Breast epithelium (tissue), 4 donors: ENCODE measurements around the gene PYGB. TPM values are rescaled to one million over a fixed set of nuclear protein-coding genes. Genes with fewer than 3 reads are reported as not detected.

ENCODE experiments used
- DNase-seq, 2 donors: peaks; one replicate each; pipeline ENCODE4 v3.0.0-alpha.2; 2019; ENCODE audit warnings: low spot score in 2 of 2
- H3K27ac ChIP-seq, 2 donors: fragments of 200-600 bp; sonication (generic) in 1 of 2; one replicate each; pipeline ENCODE4 v1.5.1; 2016 to 2019; ENCODE audit warnings: mild to moderate bottlenecking in 1 of 2
- H3K27me3 ChIP-seq, 2 donors: fragments of 200-600 bp; sonication (generic) in 1 of 2; one replicate each; pipeline versions ENCODE4 v1.5.1 to v1.6.0; 2017 to 2019; ENCODE audit warnings: control low read depth in 1 of 2, mild to moderate bottlenecking in 1 of 2
- H3K36me3 ChIP-seq: fragments of 200-600 bp; one replicate; pipeline ENCODE4 v1.5.1; 2019
- H3K4me1 ChIP-seq, 2 donors: fragments of 200-600 bp; sonication (generic); one replicate each; pipeline ENCODE4 v1.5.1; 2016 to 2019; ENCODE audit warnings: control low read depth in 1 of 2
- H3K4me3 ChIP-seq, 3 donors: fragments of 200-600 bp; sonication (generic); 1 replicate in 2 of 3; 2 replicates in 1 of 3; pipeline ENCODE4 v1.5.1; 2016 to 2019; ENCODE audit warnings: mild to moderate bottlenecking in 3 of 3, moderate library complexity in 2 of 3
- H3K9me3 ChIP-seq, 2 donors: fragments of 200-600 bp; sonication (generic) in 1 of 2; one replicate each; pipeline ENCODE4 v1.5.1; 2016 to 2019; ENCODE audit warnings: control low read depth in 1 of 2
- POLR2A ChIP-seq: fragments of 450-650 bp; IDR thresholded peaks from one replicate; pipeline ENCODE4 v1.6.1; 2016; ENCODE audit warnings: antibody characterized with exemption, mild to moderate bottlenecking, moderate library complexity
- POLR2AphosphoS5 ChIP-seq, 3 donors: sonication (generic); formaldehyde crosslinking; IDR thresholded peaks; one replicate each; pipeline ENCODE4 v1.6.1; 2017; ENCODE audit warnings: antibody characterized with exemption in 3 of 3
- intact Hi-C: fragments of 100-400 bp; cut with DNase I; formaldehyde crosslinking; loops from one replicate; pipeline ENCODE4 v1.15.1; 2023; ENCODE audit warnings: low total_unique reads
- total RNA-seq, 3 donors: library from RNA; depleted of rRNA; stranded (reverse); fragments of >200 nt; gene quantifications; one replicate each; pipeline ENCODE4 v1.1.0, GENCODE V29; 2016
- TF ChIP-seq, protein P1 (sequence below), 3 donors: fragments of 450-650 bp; IDR thresholded peaks; one replicate each; pipeline ENCODE4 v1.5.1; 2016 to 2017; ENCODE audit warnings: antibody characterized with exemption in 3 of 3, mild to moderate bottlenecking in 3 of 3, moderate library complexity in 3 of 3

Gene PYGB
- total RNA-seq, 3 donors from 2014 or later, result 95.7 to 128 (median 121) TPM

DNA sequence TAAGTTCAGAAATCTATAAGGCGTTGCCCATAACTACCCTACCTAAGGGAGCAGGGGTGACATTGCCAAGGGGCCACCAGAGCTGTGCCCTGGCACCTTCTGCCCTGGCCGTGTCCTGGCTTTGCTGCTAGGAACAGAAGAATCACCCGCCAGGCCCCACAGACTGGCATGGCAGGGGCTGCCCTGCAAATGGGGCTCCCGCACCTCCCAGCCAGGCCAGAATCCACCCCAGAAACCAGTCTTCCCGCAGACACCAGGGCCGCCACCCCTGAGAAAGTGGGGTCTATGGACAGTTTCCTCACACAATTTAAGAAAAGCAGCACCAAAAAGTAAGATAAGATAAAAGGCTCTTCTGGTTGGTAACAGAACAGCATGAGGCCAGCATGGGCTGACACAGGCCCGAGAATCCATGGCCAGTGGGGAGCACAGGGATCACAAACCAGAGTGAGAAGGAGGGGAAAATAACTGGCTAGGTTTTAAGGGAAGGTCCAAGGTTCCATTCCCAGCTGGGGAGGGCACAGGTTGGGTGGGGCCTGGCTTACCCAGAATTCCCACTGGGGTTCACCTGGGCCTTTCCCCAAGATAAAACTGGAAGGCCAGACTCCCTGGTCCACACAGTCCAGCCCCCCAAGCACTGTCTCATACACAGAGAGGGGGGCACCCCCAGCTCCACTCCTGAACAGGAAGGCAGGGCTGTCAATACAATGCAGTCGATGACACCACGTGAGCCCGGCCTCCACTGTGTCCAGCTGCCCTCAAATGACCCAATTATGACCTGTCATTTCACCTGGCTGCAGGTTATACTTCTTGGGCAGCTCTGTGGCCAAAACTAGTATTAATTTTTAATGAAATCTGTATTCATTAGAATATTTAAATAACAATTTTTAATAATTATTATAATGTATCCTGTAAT, 59.4 kb downstream of the PYGB start:
- TF ChIP-seq POLR2A (no peak), POLR2AphosphoS5 (IDR thresholded peaks at IDR 0.05) (no peak)
- TF ChIP-seq, protein P1, sequence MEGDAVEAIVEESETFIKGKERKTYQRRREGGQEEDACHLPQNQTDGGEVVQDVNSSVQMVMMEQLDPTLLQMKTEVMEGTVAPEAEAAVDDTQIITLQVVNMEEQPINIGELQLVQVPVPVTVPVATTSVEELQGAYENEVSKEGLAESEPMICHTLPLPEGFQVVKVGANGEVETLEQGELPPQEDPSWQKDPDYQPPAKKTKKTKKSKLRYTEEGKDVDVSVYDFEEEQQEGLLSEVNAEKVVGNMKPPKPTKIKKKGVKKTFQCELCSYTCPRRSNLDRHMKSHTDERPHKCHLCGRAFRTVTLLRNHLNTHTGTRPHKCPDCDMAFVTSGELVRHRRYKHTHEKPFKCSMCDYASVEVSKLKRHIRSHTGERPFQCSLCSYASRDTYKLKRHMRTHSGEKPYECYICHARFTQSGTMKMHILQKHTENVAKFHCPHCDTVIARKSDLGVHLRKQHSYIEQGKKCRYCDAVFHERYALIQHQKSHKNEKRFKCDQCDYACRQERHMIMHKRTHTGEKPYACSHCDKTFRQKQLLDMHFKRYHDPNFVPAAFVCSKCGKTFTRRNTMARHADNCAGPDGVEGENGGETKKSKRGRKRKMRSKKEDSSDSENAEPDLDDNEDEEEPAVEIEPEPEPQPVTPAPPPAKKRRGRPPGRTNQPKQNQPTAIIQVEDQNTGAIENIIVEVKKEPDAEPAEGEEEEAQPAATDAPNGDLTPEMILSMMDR (IDR thresholded peaks at IDR 0.05), result no peak
- H3K4me3 ChIP-seq, result no peak overlapping the region
- H3K4me1 ChIP-seq, result peaks cover 7 to 13% of the 10 kb centered on the region in 2 donors
- no peak overlapping the region for H3K27ac ChIP-seq
- H3K9me3 ChIP-seq, result no peaks in the 10 kb centered on the region
- no peak for DNase-seq
- no peaks in the 10 kb centered on the region for H3K27me3 ChIP-seq
- intact Hi-C loops, result no loop called here
- H3K36me3 ChIP-seq, result no peaks in the 10 kb centered on the region

GRCh38 chr20:25308083-25308491, 60.2 kb downstream of the PYGB start:
- Histone ChIP-seq H3K27ac (no peak overlapping the region), H3K36me3 (no peaks in the 10 kb centered on the region), H3K4me1 (peaks cover 7 to 13% of the 10 kb centered on the region in 2 donors), H3K9me3 (no peaks in the 10 kb centered on the region), H3K4me3 (no peak overlapping the region), H3K27me3 (no peaks in the 10 kb centered on the region)
- TF ChIP-seq, protein P1 (IDR thresholded peaks at IDR 0.05), result no peak
- TF ChIP-seq POLR2AphosphoS5 (IDR thresholded peaks at IDR 0.05) (no peak), POLR2A (no peak)
- intact Hi-C loops, result no loop called here
- no peak for DNase-seq

- TF ChIP-seq POLR2A (no peak), POLR2AphosphoS5 (IDR thresholded peaks at IDR 0.05) (no peak)
- no peaks in the 10 kb centered on the region for H3K36me3 ChIP-seq
- H3K9me3 ChIP-seq, result no peaks in the 10 kb centered on the region
- intact Hi-C loops, result no loop called here
- H3K4me1 ChIP-seq, result peaks cover 7 to 13% of the 10 kb centered on the region in 2 donors
- no peak overlapping the region for H3K4me3 ChIP-seq
- peak overlapping the region; percentile 76 to 85 for H3K27ac ChIP-seq
- no peaks in the 10 kb centered on the region for H3K27me3 ChIP-seq
- no peak for DNase-seq
Observed at GRCh38 chr20:25308671-25309394, 60.9 kb downstream of the PYGB start.

DNA sequence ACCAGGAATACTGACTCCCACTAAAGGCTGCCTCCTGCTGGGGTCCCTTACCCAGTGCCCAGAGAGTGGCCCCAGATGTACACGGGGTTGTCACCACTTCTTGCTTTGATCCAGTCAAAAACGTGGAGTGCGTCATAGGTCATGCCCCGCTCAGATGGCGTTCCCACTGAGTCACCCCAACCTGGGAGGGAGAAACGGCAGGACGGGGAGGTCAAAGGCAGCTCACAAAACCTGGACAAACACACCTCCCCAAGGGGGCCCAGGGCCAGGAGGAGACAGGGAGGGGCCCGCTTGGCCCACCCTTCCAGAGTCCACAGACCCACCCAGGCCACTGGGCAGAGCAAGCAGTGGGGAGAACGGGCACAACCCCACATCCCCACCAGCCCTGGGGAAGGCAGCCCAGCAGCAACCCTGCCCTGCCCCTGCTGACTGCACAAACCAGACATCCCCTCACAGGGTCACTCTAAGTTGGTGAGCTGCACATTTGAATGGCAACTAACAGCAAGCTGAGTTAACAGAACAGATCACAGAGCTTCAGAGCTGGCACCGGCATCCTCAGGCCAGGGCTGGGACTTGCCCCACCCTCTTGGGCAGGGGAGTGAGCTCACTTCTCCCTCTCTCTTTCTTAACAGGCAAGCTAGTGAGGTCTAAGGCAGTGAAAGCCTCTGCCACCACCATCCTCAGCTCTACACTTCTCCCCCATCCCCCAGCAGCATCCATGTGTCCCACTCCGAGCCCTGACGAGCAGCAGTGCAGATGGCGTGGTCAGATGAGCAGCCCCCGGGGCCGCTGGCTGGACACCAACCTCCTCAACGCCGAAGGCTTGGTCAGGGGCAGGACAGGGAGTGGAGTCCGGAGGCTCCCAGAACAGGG, 61.7 kb downstream of the PYGB start:
- Histone ChIP-seq H3K9me3 (no peaks in the 10 kb centered on the region), H3K27me3 (no peaks in the 10 kb centered on the region), H3K4me1 (peaks cover 7 to 13% of the 10 kb centered on the region in 2 donors), H3K36me3 (no peaks in the 10 kb centered on the region), H3K27ac (peak overlapping the region; percentile 76 to 85), H3K4me3 (peak overlapping the region in 1 of 3 donors; percentile 45)
- no peak for DNase-seq
- TF ChIP-seq POLR2A (no peak), POLR2AphosphoS5 (IDR thresholded peaks at IDR 0.05) (peak in 1 of 3 donors; percentile 3)
- intact Hi-C loops, result no loop called here

DNA sequence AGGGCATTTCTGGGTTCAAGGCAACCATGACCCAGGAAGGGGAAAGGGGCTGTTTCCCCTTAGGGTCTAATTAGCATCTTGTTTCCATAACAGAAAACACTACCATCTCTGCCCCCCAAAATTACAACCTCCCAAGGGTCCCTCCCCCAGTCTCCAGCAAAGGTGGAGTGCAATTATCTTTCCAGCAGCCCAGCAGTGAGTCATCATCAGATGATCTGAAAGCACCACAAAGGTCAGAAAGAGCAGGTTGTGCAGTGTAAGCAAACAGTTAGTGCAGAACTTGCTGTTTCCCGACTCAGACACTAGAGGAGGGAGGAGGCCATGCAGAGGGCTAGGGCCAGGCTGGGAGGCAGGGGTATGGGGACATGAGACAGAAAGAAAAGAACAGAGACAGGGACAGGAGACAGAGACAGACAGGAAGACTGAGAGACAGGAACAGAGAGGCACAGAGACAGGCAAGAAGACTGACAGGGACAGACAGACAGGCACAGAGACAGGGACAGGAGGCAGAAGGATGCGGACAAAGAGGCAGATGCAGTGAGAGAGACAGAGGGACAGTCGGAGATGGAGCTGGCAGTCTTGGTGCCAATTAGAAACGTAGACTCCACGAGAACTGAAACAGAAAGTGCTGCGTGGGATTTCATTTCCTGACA, 62.5 kb downstream of the PYGB start:
- H3K27ac ChIP-seq, result peak overlapping the region; percentile 76 to 85
- no peaks in the 10 kb centered on the region for H3K36me3 ChIP-seq
- TF ChIP-seq, protein P1 (IDR thresholded peaks at IDR 0.05), result peak in 2 of 3 donors; percentile 37 to 41
- TF ChIP-seq POLR2AphosphoS5 (IDR thresholded peaks at IDR 0.05) (peak in 2 of 3 donors; percentile 29 to 42), POLR2A (no peak)
- peak in 1 of 2 donors; percentile 57 for DNase-seq
- H3K4me3 ChIP-seq, result peak overlapping the region in 2 of 3 donors; percentile 7 to 45
- peaks cover 7 to 13% of the 10 kb centered on the region in 2 donors for H3K4me1 ChIP-seq
- H3K27me3 ChIP-seq, result no peaks in the 10 kb centered on the region
- no peaks in the 10 kb centered on the region for H3K9me3 ChIP-seq
- intact Hi-C loops, result no loop called here
